RWPE1 (cell line): Measurements from ENCODE around the gene UBXN10.

Source experiments
- CTCF ChIA-PET: fragments of 350-600 bp; sonication (Branson Sonifier 250); formaldehyde crosslinking; extraction: SDS; loops from one replicate; lab custom pipeline; 2021; lab: Yijun Ruan, JAX
- POLR2A ChIA-PET: fragments of 400-600 bp; formaldehyde crosslinking; extraction: SDS; loops from one replicate; lab custom pipeline; 2020; ENCODE audit warnings: antibody characterized with exemption; ENCODE audit not compliant: low non-redundant PET; lab: Yijun Ruan, JAX
- DNase-seq: peaks from one replicate; pipeline ENCODE4 v3.0.0; 2012; ENCODE audit warnings: low spot score
- H3K27ac ChIP-seq: fragments of 450-650 bp; 2 replicates; pipeline ENCODE4 v1.5.1; 2017
- TF ChIP-seq, protein P1 (sequence below): fragments of 450-650 bp; conservative IDR thresholded peaks from 2 replicates; pipeline ENCODE4 v1.5.1; 2017; ENCODE audit warnings: low read depth, mild to moderate bottlenecking

UBXN10 gene, protein sequence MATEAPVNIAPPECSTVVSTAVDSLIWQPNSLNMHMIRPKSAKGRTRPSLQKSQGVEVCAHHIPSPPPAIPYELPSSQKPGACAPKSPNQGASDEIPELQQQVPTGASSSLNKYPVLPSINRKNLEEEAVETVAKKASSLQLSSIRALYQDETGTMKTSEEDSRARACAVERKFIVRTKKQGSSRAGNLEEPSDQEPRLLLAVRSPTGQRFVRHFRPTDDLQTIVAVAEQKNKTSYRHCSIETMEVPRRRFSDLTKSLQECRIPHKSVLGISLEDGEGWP

DNA sequence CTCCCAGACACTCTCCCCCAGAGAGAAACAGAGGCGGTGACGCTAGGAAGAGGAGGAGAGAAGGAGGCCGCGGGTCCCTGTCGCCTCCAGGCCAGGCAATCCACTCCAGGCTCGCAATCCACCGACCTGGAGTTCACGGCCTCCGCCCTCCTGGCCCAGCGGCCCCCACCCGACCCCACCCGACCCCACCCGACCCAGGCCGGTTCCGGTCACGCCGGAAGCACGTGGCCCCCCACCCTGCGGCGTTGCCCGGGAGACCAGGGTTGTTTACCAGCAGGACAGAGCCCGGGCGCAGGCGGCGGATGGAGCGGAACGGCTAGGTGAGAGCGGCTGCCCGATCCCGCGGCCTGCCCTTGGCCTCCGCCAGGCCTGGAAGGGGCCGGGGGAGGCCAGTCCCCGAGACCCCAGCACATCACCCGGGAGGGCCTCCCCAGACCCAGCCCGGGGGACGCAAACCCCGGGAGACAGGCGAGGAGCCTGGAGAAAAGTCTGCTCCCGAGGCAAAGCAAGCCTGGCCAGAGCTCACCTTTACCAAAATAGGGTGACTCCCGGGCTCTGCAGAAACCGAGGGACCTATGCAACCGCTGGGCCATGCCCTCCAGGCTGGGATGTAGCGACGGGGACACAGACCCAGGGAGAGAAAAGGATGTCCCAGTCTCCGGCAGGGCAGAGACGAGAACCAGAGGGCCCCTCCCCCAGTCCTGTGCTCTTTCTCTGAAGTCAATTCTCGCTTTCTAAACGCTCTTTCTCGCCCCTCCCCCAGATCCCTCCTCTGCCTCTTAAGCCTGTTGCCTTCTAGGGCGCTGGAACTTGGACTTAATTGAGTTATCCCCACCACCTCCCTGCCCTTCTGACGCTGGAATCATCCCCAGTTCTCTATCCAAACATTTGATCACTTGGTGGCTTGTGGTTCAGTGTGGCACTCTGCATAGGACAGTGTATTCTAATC, at the start of gene UBXN10, which contains the start of gene PLA2G2C:
Gene UBXN10 (plus strand): TSS at position 263 of the 949 bp plus-strand sequence. CDS start 4,466 bp downstream, outside the sequence.
Gene PLA2G2C (minus strand): TSS at position 685 of the 949 bp plus-strand sequence. CDS start 9,155 bp downstream, outside the sequence.
- ChIA-PET CTCF (no interaction called here), POLR2A (no interaction called here)
- DNase-seq = no peak
- TF ChIP-seq, protein P1, sequence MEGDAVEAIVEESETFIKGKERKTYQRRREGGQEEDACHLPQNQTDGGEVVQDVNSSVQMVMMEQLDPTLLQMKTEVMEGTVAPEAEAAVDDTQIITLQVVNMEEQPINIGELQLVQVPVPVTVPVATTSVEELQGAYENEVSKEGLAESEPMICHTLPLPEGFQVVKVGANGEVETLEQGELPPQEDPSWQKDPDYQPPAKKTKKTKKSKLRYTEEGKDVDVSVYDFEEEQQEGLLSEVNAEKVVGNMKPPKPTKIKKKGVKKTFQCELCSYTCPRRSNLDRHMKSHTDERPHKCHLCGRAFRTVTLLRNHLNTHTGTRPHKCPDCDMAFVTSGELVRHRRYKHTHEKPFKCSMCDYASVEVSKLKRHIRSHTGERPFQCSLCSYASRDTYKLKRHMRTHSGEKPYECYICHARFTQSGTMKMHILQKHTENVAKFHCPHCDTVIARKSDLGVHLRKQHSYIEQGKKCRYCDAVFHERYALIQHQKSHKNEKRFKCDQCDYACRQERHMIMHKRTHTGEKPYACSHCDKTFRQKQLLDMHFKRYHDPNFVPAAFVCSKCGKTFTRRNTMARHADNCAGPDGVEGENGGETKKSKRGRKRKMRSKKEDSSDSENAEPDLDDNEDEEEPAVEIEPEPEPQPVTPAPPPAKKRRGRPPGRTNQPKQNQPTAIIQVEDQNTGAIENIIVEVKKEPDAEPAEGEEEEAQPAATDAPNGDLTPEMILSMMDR = no peak
- H3K27ac ChIP-seq = no peak within 1 kb of the TSS

DNA sequence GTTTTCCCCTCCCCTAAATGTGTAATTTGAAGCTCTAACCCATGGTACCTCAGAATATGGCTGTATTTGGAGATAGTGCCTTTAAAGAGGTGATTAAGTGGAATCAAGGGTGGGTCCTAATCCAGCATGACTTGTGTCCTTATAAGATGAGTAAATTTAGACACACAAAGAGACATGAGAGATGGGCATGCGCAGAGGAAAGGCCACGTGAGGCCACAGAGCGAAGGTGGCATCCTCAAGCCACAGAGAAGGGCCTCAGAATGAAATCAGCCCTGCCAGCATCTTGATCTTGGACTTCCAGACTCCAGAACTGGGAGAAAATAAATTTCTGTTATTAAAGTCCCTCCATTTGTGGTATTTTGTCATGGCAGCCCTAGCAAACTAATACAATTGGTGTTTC, 49.6 kb upstream of the UBXN10 start:
- TF ChIP-seq, protein P1 = no peak

DNA sequence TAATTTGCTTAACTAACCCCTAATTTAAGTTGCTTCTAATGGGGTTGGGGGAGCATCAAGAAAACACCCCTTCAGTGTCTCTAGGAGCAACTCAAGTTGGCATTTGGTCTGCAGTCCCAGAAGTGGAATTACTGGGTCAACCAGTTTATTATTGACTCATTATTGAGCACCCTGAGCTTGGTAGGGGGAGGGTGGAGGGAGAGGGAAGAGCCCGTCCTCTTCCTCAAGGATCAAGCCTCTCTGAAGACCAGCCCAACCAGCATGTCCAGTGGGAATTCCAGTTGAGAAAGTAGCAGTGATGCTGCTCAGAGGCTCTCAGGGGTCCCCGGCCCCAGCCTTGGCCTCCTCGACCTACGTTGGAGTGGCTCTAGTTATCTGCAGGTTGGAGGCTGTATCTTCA, 48.8 kb upstream of the UBXN10 start:
- TF ChIP-seq, protein P1 = no peak

More for the DNA sequence above, 49.6 kb upstream of the UBXN10 start:
- ChIA-PET POLR2A (no interaction called here), CTCF (no interaction called here)
- no peak for DNase-seq
- no peak overlapping the region for H3K27ac ChIP-seq

DNA sequence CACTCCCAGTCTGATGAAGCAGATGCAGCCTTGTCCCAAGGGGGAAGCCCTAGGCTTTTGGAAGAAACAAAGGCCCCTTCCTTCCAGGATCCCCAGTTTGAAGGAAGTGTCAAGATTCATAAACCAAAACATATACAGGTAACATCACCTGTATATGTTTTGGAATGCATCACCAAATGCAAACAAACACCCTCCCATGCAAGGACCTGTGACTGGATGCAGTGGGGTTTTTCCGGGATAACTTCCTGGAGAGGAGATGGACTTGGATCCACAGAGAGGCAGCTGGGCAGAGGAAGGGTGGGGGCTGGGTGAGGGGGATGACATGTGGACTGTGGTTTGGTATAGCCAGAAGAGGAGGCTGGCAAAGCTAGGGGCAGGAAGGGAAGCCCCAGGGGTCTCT, 48.3 kb upstream of the UBXN10 start:
- ChIA-PET CTCF (no interaction called here), POLR2A (no interaction called here)
- TF ChIP-seq, protein P1 = no peak
- H3K27ac ChIP-seq = no peak overlapping the region
- no peak for DNase-seq

More for the DNA sequence above, 48.8 kb upstream of the UBXN10 start:
- peak; percentile 67 for DNase-seq
- H3K27ac ChIP-seq = no peak overlapping the region
- ChIA-PET CTCF (no interaction called here), POLR2A (no interaction called here)

DNA sequence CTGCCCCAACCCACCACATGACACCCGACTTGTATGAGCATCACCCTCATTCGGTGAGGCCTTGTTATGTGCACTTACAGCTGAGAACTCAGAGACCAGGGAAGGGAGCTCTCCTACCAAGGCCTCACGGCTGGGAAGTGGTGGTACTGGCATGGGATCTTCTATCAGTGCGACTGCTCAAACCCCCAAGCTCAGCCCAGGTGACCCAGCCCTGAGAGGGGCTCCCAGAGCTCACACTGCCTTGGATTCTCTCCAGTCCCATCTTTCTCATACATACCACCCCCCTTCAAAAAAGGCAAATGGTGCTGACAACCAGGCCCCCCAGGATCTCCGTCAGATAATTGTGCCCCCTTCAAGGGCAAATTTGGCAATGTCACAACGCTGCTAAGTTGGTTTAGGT, 47.5 kb upstream of the UBXN10 start:
- no peak overlapping the region for H3K27ac ChIP-seq
- TF ChIP-seq, protein P1 = no peak
- POLR2A ChIA-PET = no interaction called here
- CTCF ChIA-PET = no interaction called here
- DNase-seq = no peak

DNA sequence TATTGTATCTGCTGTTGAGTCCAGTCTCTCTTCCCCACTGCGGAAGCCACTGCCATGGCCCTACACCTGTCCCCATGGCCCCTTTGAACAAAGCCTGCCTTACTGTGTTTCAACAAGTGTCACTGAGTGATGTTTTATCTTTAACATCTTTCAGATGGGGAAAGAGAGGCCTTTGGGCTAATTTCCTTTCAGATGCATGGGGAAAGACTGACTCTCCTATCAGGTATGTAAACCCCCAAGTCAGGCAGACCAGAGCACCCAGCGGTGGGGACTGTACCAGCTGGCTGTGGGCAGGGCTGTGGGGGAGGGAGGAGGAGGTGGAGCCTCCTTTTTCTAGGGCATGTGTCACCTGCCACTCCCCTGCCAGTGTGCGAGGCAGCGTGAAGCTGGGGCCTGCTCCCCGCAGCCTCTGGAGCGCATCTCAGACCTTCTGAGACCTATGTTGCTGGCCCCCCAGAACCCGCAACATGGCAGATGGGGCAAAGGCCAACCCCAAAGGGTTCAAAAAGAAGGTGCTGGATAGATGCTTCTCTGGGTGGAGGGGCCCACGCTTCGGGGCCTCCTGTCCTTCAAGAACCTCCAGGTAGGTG, 46.8 kb upstream of the UBXN10 start, which contains the start of gene PLA2G2F:
Gene PLA2G2F (plus strand): TSS at position 363 of the 590 bp plus-strand sequence. CDS start 105 bp downstream, at position 468.
- ChIA-PET POLR2A (no interaction called here), CTCF (no interaction called here)
- H3K27ac ChIP-seq = no peak within 1 kb of the TSS
- TF ChIP-seq, protein P1 = no peak
- DNase-seq = no peak
